Muscle of back (tissue), 11 donors: Measurements from ENCODE around the gene HSPA6. TPM values are rescaled to one million over a fixed set of nuclear protein-coding genes. Genes with fewer than 3 reads are reported as not detected.
A peak's percentile ranks its signal among the peaks of the same experiment; 100 is the strongest.
"Not testable (repeated sequence)": the region's sequence is repeated elsewhere in the genome, so short reads cannot be mapped to it uniquely, and the experiment has no call there.

Experiments used
- DNase-seq, 3 donors: peaks; one replicate each; pipeline versions ENCODE4 v3.0.0 to v3.0.0-alpha.2; 2013
- polyA plus RNA-seq, 10 donors: library from polyadenylated mRNA; unstranded; fragments of 120-200 nt; gene quantifications; one replicate each; pipeline ENCODE4 v1.2.1, GENCODE V29; 2013; ENCODE audit not compliant: insufficient read length in 10 of 10

The HSPA6 gene
- polyA plus RNA-seq, 10 donors, result 0.43 to 1.7 (median 0.65) TPM; not detected in 1

- DNase-seq, result no peak
Observed at GRCh38 chr1:161502641-161503393, 21.5 kb upstream of the HSPA6 start.

GRCh38 chr1:161503394-161503748 is 21.0 kb upstream of the HSPA6 start:
- DNase-seq, result no peak

GRCh38 chr1:161505686-161506085 is 18.7 kb upstream of the HSPA6 start:
- no peak for DNase-seq

GRCh38 chr1:161506336-161507223 is 17.8 kb upstream of the HSPA6 start:
- DNase-seq, result peak in 1 of 3 donors; percentile 47

- no peak for DNase-seq
Observed at GRCh38 chr1:161510477-161510876, 13.9 kb upstream of the HSPA6 start.

- no peak for DNase-seq
Observed at GRCh38 chr1:161511018-161511755, 13.2 kb upstream of the HSPA6 start.

GRCh38 chr1:161511756-161512060 is 12.6 kb upstream of the HSPA6 start:
- no peak for DNase-seq

- DNase-seq, result not testable (repeated sequence)
Observed at GRCh38 chr1:161512636-161513447, 11.5 kb upstream of the HSPA6 start.

GRCh38 chr1:161513448-161513780 is 10.9 kb upstream of the HSPA6 start:
- DNase-seq, result not testable (repeated sequence)

GRCh38 chr1:161513953-161514352 is 10.4 kb upstream of the HSPA6 start:
- not testable (repeated sequence) for DNase-seq

- not testable (repeated sequence) for DNase-seq
Observed at GRCh38 chr1:161523041-161523816, 1.1 kb upstream of the HSPA6 start.

GRCh38 chr1:161524742-161525291 is 477 bp downstream of the HSPA6 start:
- DNase-seq, result not testable (repeated sequence)

- not testable (repeated sequence) for DNase-seq
Observed at GRCh38 chr1:161525321-161525720, 981 bp downstream of the HSPA6 start.

GRCh38 chr1:161525918-161526317 is 1.6 kb downstream of the HSPA6 start:
- DNase-seq, result not testable (repeated sequence)

- DNase-seq, result not testable (repeated sequence)
Observed at GRCh38 chr1:161528550-161528949, 4.2 kb downstream of the HSPA6 start.

- peak in 1 of 3 donors; percentile 17 for DNase-seq
Observed at GRCh38 chr1:161529463-161530104, 5.2 kb downstream of the HSPA6 start.

- DNase-seq, result peak; percentile 67 to 80 (median 80)
Observed at GRCh38 chr1:161530158-161530557, 5.8 kb downstream of the HSPA6 start.

- DNase-seq, result peak; percentile 89 to 94 (median 90)
Observed at GRCh38 chr1:161530671-161531641, 6.6 kb downstream of the HSPA6 start.
